Measurements from ENCODE around the gene NOXO1.
A peak's percentile ranks its signal among the peaks of the same experiment; 100 is the strongest.
"Not testable (repeated sequence)": the region's sequence is repeated elsewhere in the genome, so short reads cannot be mapped to it uniquely, and the experiment has no call there.

Gene NOXO1

GRCh38 chr16:1963806-1964505 lies 17.3 kb downstream of the NOXO1 start:
- TF ChIP-seq CTCF (IDR thresholded peaks at IDR 0.05; ENCODE audit: control insufficient read depth, extremely low read depth, insufficient read depth) = peak; percentile 28; the same call in 1 of the 2 replicates
- peak overlapping the region; percentile 96 for H3K4me3 ChIP-seq (ENCODE audit: low read depth, low read length)
- no peak for DNase-seq (ENCODE audit: low read depth)

- H3K4me3 ChIP-seq (ENCODE audit: low read depth, low read length) = peak overlapping the region; percentile 96
- DNase-seq (ENCODE audit: low read depth) = not testable (repeated sequence)
Observed at GRCh38 chr16:1962161-1963153, 18.8 kb downstream of the NOXO1 start.

GRCh38 chr16:1961651-1962067 lies 19.6 kb downstream of the NOXO1 start:
- no peak for DNase-seq (ENCODE audit: low read depth)
- no peak for TF ChIP-seq CTCF (IDR thresholded peaks at IDR 0.05; ENCODE audit: control insufficient read depth, extremely low read depth, insufficient read depth)
- H3K4me3 ChIP-seq (ENCODE audit: low read depth, low read length) = no peak overlapping the region

GRCh38 chr16:1960665-1961630 lies 20.3 kb downstream of the NOXO1 start:
- H3K4me3 ChIP-seq (ENCODE audit: low read depth, low read length) = peak overlapping the region; percentile 88
- TF ChIP-seq CTCF (IDR thresholded peaks at IDR 0.05; ENCODE audit: control insufficient read depth, extremely low read depth, insufficient read depth) = no peak
- no peak for DNase-seq (ENCODE audit: low read depth)

GRCh38 chr16:1959269-1960039 lies 21.8 kb downstream of the NOXO1 start, which contains the start of gene NDUFB10:
Gene NDUFB10 (plus strand): TSS chr16:1959538. CDS start chr16:1959625, 87 bp downstream.
- peak within 1 kb of the TSS; percentile 88 for H3K4me3 ChIP-seq (ENCODE audit: low read depth, low read length)
- TF ChIP-seq CTCF (IDR thresholded peaks at IDR 0.05; ENCODE audit: control insufficient read depth, extremely low read depth, insufficient read depth) = peak; percentile 85
- peak; percentile 77 for DNase-seq (ENCODE audit: low read depth)

- no peak overlapping the region; the same call in 1 of the 2 replicates for H3K4me3 ChIP-seq (ENCODE audit: low read depth, low read length)
- DNase-seq (ENCODE audit: low read depth) = no peak
- no peak for TF ChIP-seq CTCF (IDR thresholded peaks at IDR 0.05; ENCODE audit: control insufficient read depth, extremely low read depth, insufficient read depth)
Observed at GRCh38 chr16:1958715-1959268, 22.5 kb downstream of the NOXO1 start.

- DNase-seq (ENCODE audit: low read depth); H3K4me3 ChIP-seq (ENCODE audit: low read depth, low read length): not testable (repeated sequence)
Observed at GRCh38 chr16:1958143-1958491, 23.2 kb downstream of the NOXO1 start.

- not testable (repeated sequence) for H3K4me3 ChIP-seq (ENCODE audit: low read depth, low read length); DNase-seq (ENCODE audit: low read depth)
Observed at GRCh38 chr16:1957434-1958142, 23.7 kb downstream of the NOXO1 start.
